Neuronal stem cell (in vitro differentiated cells): Measurements from ENCODE around the gene PAX7.

Experiments used
- DNase-seq: peaks from one replicate; pipeline ENCODE4 v3.0.0-alpha.2; 2013; ENCODE audit warnings: low spot score
- H2AFZ ChIP-seq: one replicate; pipeline ENCODE4 v1.6.1; 2013; ENCODE audit warnings: mild to moderate bottlenecking, low read length, inconsistent platforms
- H2AK5ac ChIP-seq: 2 replicates; pipeline ENCODE4 v1.6.1; 2013; ENCODE audit warnings: low read depth, mild to moderate bottlenecking, inconsistent platforms, low read length, moderate library complexity, mixed read lengths
- H2BK120ac ChIP-seq: 2 replicates; pipeline ENCODE4 v1.6.1; 2013; ENCODE audit warnings: low read depth, mild to moderate bottlenecking, inconsistent platforms, low read length, moderate library complexity, mixed read lengths
- H2BK12ac ChIP-seq: one replicate; pipeline ENCODE4 v1.6.1; 2013; ENCODE audit warnings: low read length, inconsistent platforms
- H2BK15ac ChIP-seq: 2 replicates; pipeline ENCODE4 v1.6.1; 2013; ENCODE audit warnings: mild to moderate bottlenecking, low read length, inconsistent platforms, mixed read lengths
- H2BK5ac ChIP-seq: one replicate; pipeline ENCODE4 v1.6.1; 2013; ENCODE audit warnings: inconsistent platforms, mild to moderate bottlenecking, low read length, moderate library complexity
- H3K14ac ChIP-seq: one replicate; pipeline ENCODE4 v1.6.1; 2013; ENCODE audit warnings: low read length, inconsistent platforms
- H3K18ac ChIP-seq: 2 replicates; pipeline ENCODE4 v1.6.1; 2013; ENCODE audit warnings: low read length, inconsistent platforms
- H3K23ac ChIP-seq: 2 replicates; pipeline ENCODE4 v1.6.1; 2013; ENCODE audit warnings: low read depth, mild to moderate bottlenecking, mixed read lengths, low read length, inconsistent platforms; ENCODE audit not compliant: poor library complexity
- H3K27ac ChIP-seq: replicated peaks from 3 replicates; pipeline ENCODE4 v1.5.1; 2013; ENCODE audit warnings: low read length, inconsistent platforms
- H3K27me3 ChIP-seq, 3 experiments: 2 replicates each; pipeline ENCODE4 v1.6.1; 2013; ENCODE audit warnings: low read length in 3 of 3, mild to moderate bottlenecking in 2 of 3, inconsistent platforms in 1 of 3, low read depth in 1 of 3, mixed read lengths in 1 of 3, moderate library complexity in 1 of 3; ENCODE audit not compliant: control insufficient read depth in 3 of 3, insufficient read depth in 3 of 3
- H3K36me3 ChIP-seq, 2 donors: replicated peaks in 1 of 2; 2 replicates each; pipeline ENCODE4 v1.6.1; 2013; ENCODE audit warnings: low read length in 2 of 2; ENCODE audit not compliant: control insufficient read depth in 2 of 2, insufficient read depth in 2 of 2
- H3K4ac ChIP-seq: 2 replicates; pipeline ENCODE4 v1.6.1; 2013; ENCODE audit warnings: inconsistent platforms, mild to moderate bottlenecking, low read length, moderate library complexity
- H3K4me1 ChIP-seq, 2 donors: 1 replicate in 1 of 2; 2 replicates in 1 of 2; pipeline ENCODE4 v1.6.1; 2013; ENCODE audit warnings: low read length in 2 of 2, low read depth in 1 of 2; ENCODE audit not compliant: control insufficient read depth in 2 of 2, insufficient read depth in 1 of 2
- H3K4me2 ChIP-seq: one replicate; pipeline ENCODE4 v1.6.1; 2013; ENCODE audit warnings: mild to moderate bottlenecking, low read length, inconsistent platforms; ENCODE audit not compliant: insufficient read depth, poor library complexity, severe bottlenecking
- H3K4me3 ChIP-seq, 2 donors: 2 replicates each; pipeline ENCODE4 v1.5.1; 2013; ENCODE audit warnings: low read length in 2 of 2, mild to moderate bottlenecking in 2 of 2, inconsistent platforms in 1 of 2, moderate library complexity in 1 of 2
- H3K79me1 ChIP-seq: one replicate; pipeline ENCODE4 v1.6.1; 2013; ENCODE audit warnings: low read depth, mild to moderate bottlenecking, inconsistent platforms, low read length, moderate library complexity
- H3K9ac ChIP-seq: one replicate; pipeline ENCODE4 v1.6.1; 2013; ENCODE audit warnings: mild to moderate bottlenecking, low read depth, low read length, inconsistent platforms; ENCODE audit not compliant: poor library complexity
- H3K9me3 ChIP-seq, 2 donors: replicated peaks in 1 of 2; 2 replicates each; pipeline versions ENCODE3 to v1.6.1; 2013; ENCODE audit warnings: low read length in 2 of 2, mild to moderate bottlenecking in 2 of 2, inconsistent platforms in 1 of 2, low read depth in 1 of 2, mixed read lengths in 1 of 2, moderate library complexity in 1 of 2; ENCODE audit not compliant: control insufficient read depth in 2 of 2, insufficient read depth in 1 of 2
- H4K8ac ChIP-seq: one replicate; pipeline ENCODE4 v1.6.1; 2013; ENCODE audit warnings: low read depth, mild to moderate bottlenecking, inconsistent platforms, low read length, moderate library complexity
- H4K91ac ChIP-seq: one replicate; pipeline ENCODE4 v1.6.1; 2013; ENCODE audit warnings: low read length, low read depth, mild to moderate bottlenecking, inconsistent platforms; ENCODE audit not compliant: poor library complexity
- WGBS, 2 donors: extraction: QIAGEN DNeasy Blood & Tissue Kit; methylation state at CpG; one replicate each; pipeline ENCODE4 v1.1.7; 2013; ENCODE audit warnings: missing lambda C conversion rate in 2 of 2, mixed read lengths in 1 of 2; ENCODE audit not compliant: insufficient read length in 2 of 2, insufficient replicate concordance in 1 of 2; ENCODE audit errors: extremely low coverage in 2 of 2; 5-methylcytosine and 5-hydroxymethylcytosine counted together

PAX7 gene

DNA sequence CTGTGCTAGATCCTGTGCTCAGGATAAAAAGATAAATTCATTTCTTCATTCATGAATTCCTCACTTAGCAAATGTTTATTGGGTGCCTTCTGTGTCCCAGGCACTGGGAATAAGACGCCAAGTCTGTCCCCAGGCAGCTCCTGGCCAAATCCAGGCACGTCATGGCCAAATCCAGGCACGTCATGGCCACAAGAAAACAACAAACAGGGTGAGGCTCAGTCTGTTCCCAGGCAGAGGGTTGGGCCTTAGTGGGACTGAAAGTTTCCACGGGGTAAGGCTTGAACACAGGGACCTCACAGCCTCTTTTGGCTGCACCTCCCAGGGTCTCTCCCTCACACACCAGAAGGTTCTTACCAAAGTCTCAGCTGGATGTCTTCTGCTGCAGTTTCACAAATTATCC, 95.7 kb downstream of the PAX7 start:
- Histone ChIP-seq H2BK12ac (no peak overlapping the region), H3K4me3 (no peak overlapping the region), H3K14ac (no peak overlapping the region), H3K36me3 (no peaks in the 10 kb centered on the region), H3K27me3 (peaks cover 0 to 22% (median 0%) of the 10 kb centered on the region in 3 experiments), H4K8ac (no peak overlapping the region), H2BK15ac (no peak overlapping the region), H3K4me2 (no peak overlapping the region), H3K9me3 (no peaks in the 10 kb centered on the region), H3K4me1 (peaks cover 0 to 34% of the 10 kb centered on the region in 2 donors), H3K79me1 (no peaks in the 10 kb centered on the region), H2AFZ (no peak overlapping the region), H3K23ac (no peak overlapping the region), H2AK5ac (no peak overlapping the region), H2BK5ac (no peak overlapping the region), H4K91ac (no peak overlapping the region), H3K4ac (no peak overlapping the region), H3K18ac (no peak overlapping the region), H2BK120ac (no peak overlapping the region), H3K27ac (no peak overlapping the region), H3K9ac (no peak overlapping the region)
- no CpG with 5 or more reads among the region's 4 CpGs for WGBS, 2 donors
- no peak for DNase-seq

DNA sequence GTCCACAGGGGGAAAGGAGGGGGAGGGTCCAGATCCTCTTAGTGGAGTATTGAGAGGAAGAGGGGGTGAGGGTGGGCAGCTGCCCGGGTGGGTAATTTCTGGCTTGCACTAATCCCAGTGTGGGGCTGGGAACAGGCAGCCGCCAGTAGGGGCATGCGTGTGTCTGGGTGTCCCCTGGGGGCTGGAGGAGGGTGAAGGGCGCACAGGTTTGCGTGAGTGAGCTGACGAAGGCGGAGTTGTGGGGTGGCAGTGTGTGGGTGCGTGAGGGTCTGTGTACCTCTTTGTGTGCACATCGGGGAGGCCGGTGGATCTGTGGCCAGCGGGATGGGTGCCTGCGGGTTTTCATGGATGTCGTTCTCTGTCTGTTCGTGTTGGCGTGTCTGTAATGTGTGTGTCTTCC, 97.3 kb downstream of the PAX7 start:
- H3K79me1 ChIP-seq, result no peaks in the 10 kb centered on the region
- WGBS, 2 donors, result no CpG with 5 or more reads among the region's 15 CpGs
- H2AK5ac ChIP-seq, result peak overlapping the region; percentile 13
- DNase-seq, result no peak
- H3K27ac ChIP-seq, result no peak overlapping the region
- H4K8ac ChIP-seq, result no peak overlapping the region
- H2BK5ac ChIP-seq, result no peak overlapping the region
- H3K36me3 ChIP-seq, result no peaks in the 10 kb centered on the region
- peaks cover 0 to 29% of the 10 kb centered on the region in 2 donors for H3K4me1 ChIP-seq
- H3K9ac ChIP-seq, result no peak overlapping the region
- H3K4me3 ChIP-seq, result no peak overlapping the region
- H3K4ac ChIP-seq, result no peak overlapping the region
- H3K4me2 ChIP-seq, result no peak overlapping the region
- no peak overlapping the region for H4K91ac ChIP-seq
- H2BK15ac ChIP-seq, result peak overlapping the region; percentile 71
- H3K9me3 ChIP-seq, result no peaks in the 10 kb centered on the region
- peak overlapping the region; percentile 33 for H3K14ac ChIP-seq
- H3K18ac ChIP-seq, result peak overlapping the region; percentile 89
- no peak overlapping the region for H2BK120ac ChIP-seq
- no peak overlapping the region for H3K23ac ChIP-seq
- H3K27me3 ChIP-seq, result peaks cover 0 to 11% (median 0%) of the 10 kb centered on the region in 3 experiments
- H2AFZ ChIP-seq, result no peak overlapping the region
- H2BK12ac ChIP-seq, result no peak overlapping the region

- Histone ChIP-seq H3K4ac (no peak overlapping the region), H3K14ac (no peak overlapping the region), H2AFZ (no peak overlapping the region), H3K18ac (peak overlapping the region; percentile 41), H3K79me1 (no peaks in the 10 kb centered on the region), H3K23ac (no peak overlapping the region), H3K9ac (no peak overlapping the region), H2BK120ac (no peak overlapping the region), H3K4me3 (no peak overlapping the region), H3K27ac (no peak overlapping the region), H3K36me3 (no peaks in the 10 kb centered on the region), H3K4me1 (peaks cover 0 to 17% of the 10 kb centered on the region in 2 donors), H2AK5ac (no peak overlapping the region), H2BK15ac (no peak overlapping the region), H2BK5ac (no peak overlapping the region), H3K9me3 (no peaks in the 10 kb centered on the region), H3K27me3 (peaks cover 0 to 7% (median 0%) of the 10 kb centered on the region in 3 experiments), H2BK12ac (no peak overlapping the region), H3K4me2 (no peak overlapping the region), H4K91ac (no peak overlapping the region), H4K8ac (no peak overlapping the region)
- DNase-seq, result no peak
- no CpG with 5 or more reads among the region's 8 CpGs for WGBS, 2 donors
These were observed 99.7 kb downstream of the PAX7 start for GRCh38 chr1:18730321-18730720.

DNA sequence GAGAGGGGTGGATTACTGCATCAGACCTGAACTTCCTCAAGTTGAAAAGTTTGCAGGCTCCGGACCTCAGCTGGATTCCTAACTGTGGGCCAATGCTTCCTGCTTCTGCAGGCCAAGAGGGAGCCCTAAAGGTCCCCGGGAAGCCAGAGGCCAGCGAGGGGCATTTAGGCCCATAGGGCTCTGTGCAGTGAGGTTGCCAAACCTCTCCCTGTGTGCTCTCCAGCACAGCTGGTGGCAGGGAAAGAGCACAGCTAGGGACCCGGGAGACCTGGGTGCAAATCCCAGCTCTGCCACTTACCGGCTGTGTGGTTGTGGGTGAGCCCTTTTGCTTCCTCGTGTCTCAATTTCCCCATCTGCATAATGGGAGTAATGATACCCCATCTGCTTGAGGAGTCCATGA, 100.5 kb downstream of the PAX7 start:
- H3K18ac ChIP-seq, result no peak overlapping the region
- no peak overlapping the region for H4K91ac ChIP-seq
- no CpG with 5 or more reads among the region's 6 CpGs for whole genome bisulfite sequencing, 2 donors
- no peaks in the 10 kb centered on the region for H3K79me1 ChIP-seq
- H3K36me3 ChIP-seq, result no peaks in the 10 kb centered on the region
- no peaks in the 10 kb centered on the region for H3K9me3 ChIP-seq
- H3K27ac ChIP-seq, result no peak overlapping the region
- H4K8ac ChIP-seq, result no peak overlapping the region
- no peak overlapping the region for H3K4me2 ChIP-seq
- no peak overlapping the region for H2BK120ac ChIP-seq
- no peak overlapping the region for H2BK15ac ChIP-seq
- H3K14ac ChIP-seq, result no peak overlapping the region
- no peak overlapping the region for H2BK12ac ChIP-seq
- H3K27me3 ChIP-seq, result peaks cover 0 to 8% (median 0%) of the 10 kb centered on the region in 3 experiments
- no peak for DNase-seq
- no peak overlapping the region for H3K4ac ChIP-seq
- no peak overlapping the region for H3K9ac ChIP-seq
- no peak overlapping the region for H2AFZ ChIP-seq
- H3K4me3 ChIP-seq, result no peak overlapping the region
- H3K23ac ChIP-seq, result no peak overlapping the region
- no peak overlapping the region for H2BK5ac ChIP-seq
- H2AK5ac ChIP-seq, result no peak overlapping the region
- peaks cover 0 to 11% of the 10 kb centered on the region in 2 donors for H3K4me1 ChIP-seq
